Limb (tissue), 2 donors: Measurements from ENCODE around the gene PRRT1B.
"Not testable (repeated sequence)": the region's sequence is repeated elsewhere in the genome, so short reads cannot be mapped to it uniquely, and the experiment has no call there.

Source experiments
- DNase-seq, 2 donors: peaks; one replicate each; pipeline ENCODE4 v3.0.0-alpha.2; 2016; ENCODE audit errors: extremely low spot score in 2 of 2

Gene PRRT1B

DNA sequence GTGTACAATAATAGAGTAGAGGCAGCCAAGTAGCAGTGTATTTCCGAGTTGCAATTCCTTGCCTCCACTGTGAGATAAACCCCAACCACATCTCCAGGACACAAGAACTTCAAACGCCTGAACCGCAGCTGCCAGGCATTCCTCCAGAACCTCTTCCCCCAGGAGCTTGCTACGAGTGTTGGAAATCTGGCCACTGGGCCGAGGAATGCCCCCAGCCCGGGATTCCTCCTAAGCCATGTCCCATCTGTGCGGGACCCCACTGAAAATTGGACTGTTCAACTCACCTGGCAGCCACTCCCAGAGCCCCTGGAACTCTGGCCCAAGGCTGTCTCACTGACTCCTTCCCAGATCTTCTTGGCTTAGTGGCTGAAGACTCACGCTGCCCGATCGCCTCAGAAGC, 3.9 kb downstream of the PRRT1B start:
- DNase-seq, result not testable (repeated sequence)

DNA sequence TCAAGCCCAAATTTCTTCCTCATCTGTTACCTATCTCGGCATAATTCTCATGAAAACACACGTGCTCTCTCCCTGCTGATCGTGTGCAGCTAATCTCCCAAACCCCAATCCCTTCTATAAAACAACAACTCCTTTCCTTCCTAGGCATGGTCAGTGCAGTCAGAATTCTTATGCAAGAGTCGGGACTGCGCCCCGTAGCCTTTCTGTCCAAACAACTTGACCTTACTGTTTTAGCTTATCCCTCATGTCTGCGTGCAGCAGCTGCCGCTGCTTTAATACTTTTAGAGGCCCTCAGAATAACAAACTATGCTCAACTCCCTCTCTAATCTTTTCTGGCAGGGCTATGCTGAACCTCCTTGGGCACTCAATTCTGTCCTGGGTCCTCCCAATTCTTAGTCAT, 5.1 kb downstream of the PRRT1B start:
- DNase-seq, result not testable (repeated sequence)

DNA sequence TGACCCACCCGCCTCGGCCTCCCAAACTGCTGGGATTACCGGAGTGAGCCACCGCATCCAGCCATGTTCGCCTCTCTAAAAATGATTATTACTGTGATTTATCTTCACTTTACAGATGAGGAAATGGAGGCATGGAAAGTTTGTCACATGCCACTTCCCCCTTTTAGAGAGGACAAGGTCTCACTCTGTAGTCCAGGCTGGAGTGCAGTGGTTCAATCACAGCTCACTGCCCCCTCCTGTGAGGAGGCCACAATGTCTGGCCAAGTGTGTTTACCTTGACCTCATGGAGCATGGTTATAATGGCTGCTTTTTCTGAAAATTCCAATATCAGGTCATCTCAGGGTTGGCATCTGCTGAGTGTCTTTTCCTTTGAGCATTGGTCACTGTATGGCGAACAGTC, 6.7 kb downstream of the PRRT1B start:
- DNase-seq, result no peak

DNA sequence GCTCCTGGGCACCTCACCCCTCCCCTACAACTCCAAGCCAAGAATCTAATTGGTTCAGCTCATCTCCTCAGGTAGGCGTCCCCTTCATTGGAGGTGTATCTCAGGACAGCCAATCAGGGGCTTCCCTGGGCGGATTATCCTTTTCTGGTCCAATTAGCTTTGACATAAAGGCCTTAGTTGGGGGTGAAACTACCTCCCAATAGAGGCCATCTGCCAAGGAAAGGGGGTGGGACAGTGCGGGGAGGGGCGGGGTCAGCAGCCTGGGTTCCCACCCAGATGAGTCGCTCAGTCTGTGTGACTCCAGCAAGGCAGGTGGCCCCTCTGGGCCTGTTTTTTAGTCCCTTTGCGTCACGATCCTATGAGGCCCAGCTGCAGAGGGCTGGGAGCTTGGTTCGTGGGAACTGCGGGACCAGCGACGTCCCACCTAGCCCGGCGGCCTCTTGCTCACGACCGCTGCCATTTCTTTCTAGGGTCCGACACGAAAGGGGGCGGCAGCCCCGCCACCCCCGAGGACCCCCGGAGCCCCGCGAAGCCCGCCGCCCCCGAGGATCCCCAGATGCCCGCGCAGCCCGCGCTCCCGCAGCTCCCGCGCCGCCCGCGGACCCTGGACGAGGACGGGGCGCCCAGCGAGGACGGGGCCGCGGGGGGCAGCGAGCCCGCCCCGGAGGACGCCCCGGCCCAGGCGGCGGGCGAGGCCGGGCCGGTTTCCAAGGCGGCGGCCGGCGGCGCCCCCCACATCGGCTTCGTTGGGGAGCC, 8.9 kb downstream of the PRRT1B start:
- DNase-seq, result no peak

DNA sequence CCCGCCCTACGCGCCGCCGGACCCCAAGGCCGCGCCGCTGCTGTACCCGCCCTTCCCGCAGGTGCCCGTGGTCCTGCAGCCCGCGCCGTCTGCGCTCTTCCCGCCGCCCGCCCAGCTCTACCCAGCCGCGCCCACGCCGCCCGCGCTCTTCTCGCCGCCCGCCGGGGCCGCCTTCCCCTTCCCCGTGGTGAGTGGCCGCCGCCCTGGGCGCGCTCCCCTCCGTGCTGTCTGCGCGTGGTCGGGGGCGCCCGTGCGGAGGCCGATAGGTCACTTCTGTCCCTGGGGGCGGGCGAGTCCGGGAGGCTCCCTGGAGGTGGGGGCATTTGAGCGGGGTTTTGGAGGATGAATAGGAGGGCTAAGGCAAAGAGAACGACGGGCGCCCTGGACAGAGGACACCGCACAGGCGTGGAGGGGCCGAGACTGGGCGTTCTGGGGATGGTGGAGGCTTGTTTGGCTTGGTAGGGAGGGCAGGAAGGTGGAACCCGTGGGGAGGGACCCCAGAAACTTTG, 9.6 kb downstream of the PRRT1B start:
- no peak for DNase-seq

DNA sequence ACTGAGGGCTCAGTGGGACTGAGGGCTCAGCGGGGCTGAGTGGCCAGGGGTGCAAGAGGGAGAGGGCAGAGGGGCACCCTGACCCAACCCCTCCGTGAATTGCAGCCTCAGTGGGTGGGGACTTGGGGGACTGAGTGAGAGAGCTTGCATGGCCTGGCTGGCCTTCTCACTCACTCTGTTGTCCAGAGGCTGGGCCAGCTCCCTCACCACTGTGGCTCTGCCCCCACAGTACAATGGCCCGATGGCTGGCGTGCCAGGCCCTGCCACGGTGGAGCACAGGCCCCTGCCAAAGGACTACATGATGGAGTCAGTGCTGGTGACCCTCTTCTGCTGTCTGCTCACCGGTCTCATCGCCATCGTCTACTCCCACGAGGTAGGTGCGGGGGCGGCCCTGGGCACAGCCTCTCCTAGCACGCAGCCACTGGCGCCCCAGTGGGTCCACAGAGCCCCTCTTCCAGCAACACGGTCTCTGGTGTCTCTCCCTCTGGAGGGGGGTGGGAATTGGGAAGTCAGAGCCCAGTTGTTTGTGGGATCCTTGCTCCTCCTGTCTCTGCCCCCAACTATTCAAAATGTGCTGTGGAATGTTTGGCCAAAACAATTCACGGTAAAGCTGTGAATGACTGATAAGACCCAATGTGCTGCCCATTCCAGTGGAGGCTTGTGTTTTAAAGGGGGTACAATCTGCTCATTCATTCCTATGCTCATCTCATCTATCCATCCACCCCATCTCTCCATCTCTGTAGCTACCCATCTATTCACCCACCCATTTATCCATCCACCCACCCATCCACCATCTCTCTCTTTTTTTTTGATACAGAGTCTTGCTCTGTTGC, 10.7 kb downstream of the PRRT1B start:
- no peak for DNase-seq

DNA sequence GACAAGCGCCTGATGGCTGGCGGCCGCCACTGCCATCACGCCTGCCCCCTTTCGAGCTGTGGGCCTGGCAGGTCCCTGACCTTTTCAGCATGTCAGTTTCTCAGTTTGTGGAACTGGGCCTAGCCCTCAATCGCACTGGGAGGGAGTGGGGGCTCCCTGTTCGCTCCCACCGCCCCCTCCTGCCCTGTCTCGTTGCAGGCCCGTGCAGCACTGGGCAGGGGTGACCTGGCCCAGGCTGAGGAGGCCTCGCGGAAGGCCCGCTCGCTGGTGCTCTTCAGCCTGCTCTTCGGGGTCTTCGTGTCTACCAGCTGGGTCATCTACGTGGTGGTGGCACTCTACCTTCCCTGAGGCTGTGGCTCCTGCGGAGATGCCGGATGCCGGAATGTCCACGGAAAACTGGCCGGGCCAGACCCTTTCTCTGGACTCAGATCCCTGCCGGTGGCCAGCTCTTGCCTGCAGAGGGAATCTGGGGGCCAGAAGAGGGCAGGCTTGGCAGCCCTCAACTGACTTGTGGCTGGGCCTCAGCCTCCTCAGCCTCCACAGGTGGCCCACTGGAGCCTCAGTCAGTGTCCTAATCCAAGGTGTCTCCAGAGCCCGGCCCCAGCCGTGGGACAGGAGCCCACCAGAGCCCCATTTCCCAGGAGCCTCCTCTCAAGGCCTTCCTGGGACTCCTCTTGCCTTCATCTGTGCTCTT, 12.7 kb downstream of the PRRT1B start:
- no peak for DNase-seq

DNA sequence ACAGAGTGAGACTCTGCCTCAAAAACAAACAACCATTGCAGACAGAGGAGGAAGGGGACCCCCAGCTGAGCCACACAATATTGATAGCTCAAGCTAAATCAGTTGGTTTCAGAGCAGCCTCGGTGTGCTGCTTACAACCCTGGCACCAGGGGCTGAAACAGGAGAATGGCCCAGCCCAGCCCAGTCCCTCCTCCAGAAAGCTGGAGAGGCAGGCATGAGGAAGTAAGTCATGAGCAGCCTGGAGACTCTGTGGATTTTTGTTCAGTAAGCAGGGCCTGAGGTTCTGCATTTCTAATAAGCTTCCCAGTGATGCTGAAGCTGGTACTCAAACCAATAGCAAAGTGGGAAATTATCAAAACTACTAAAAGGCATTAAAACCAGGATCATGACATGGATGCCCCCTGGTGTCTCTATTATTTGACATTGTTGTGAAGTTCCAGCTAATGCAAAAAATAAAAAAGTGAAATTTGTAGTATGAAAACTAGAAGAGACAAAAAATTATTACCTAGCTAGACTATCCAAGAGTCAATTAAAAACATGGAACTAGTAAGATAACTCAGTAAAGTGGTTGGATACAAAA, 14.2 kb downstream of the PRRT1B start:
- no peak for DNase-seq

DNA sequence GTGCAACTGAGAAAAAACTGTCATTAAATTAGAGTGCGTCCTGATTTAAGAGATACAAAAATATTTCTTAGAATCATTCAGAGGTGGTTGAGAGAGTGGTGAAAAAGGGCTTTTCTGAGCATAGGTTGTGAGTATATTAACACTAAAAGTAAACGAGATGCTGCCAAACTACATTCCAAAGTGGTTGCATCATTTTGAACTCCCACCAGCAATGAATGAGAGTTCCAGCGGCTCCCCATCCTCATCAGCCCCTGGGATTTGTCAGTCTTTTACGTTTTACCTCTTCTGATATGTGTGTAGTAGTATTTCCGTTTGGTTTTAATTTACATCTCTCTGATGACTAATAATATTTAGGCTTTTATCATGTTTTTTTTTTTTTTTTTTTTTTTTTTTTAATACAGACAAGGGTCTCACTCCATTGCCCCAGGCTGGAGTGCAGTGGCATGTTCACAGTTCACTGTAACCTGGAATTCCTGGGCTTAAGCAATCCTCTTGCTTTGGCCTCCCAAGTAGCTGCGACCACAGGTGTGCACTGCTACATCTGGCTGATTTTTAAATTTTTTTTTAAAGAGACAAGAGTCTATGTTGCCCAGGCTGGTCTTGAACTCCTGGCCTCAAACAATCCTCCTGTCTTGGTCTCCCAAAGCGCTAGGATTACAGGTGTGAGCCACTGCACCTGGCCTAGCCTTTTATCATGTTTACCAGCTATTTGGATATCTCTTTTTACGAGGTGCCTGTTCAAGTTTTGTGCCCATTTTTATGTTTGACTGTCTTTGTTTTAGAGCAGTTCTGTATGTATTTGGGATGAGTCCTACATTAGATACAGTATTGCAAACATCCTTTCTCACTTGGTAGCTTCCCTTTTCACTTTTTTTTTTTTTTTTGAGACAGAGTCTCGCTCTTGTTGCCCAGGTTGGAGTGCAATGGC, 17.0 kb downstream of the PRRT1B start:
- DNase-seq, result no peak

DNA sequence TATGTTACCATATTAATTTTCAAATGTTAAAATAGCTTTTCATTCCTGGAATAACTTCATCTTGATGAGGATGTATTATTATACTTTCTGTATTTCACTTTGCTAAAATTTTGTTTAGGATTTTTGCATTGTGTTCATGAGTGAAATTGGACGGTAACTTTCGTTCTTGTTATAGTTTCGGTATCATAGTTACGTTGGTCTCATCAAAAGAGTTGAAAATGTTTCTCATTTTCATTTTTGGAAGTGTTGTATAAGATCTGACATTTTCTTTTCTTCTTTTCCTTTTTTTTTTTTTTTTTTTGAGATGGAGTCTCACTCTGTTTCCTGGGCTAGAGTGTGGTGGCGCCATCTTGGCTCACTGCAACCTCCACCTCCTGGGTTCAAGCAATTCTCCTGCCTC, 20.0 kb downstream of the PRRT1B start:
- DNase-seq, result no peak

DNA sequence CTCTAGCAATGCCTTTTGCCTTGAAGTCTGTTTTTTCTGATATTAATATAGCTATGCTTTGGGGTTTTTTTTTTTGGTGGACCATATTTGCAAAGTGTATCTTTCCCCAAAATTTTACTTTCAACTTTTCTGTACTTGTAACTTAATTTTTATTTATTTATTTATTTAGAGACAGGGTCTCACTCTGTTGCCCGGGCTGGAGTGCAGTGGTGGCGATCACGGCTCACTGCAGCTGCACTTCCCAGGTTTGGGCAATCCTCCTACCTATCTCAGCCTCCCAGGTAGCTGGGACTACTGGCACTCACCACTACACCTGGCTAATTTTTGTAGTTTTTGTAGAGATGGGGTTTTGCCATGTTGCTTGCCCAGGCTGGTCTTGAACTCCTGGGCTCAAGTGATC, 20.8 kb downstream of the PRRT1B start:
- no peak for DNase-seq

DNA sequence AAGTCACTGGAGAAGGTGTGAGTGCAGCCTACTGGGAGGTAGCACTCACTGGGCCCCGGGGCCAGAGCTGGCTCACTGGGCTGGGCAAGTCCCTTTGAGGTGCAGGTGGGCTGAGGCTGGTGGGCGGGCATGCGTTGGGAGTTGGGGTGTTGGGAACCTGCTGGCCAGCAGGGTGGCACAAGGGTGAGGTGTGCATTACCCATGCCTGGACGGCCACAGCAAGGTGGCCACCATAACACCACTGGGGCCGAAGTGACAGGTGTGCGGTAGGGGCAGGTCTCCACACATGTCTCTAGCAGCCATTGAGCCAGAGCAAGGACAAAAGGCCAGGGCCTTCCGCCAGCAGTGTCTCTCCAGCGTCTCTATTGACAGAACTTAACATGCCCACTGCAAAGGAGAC, 22.6 kb downstream of the PRRT1B start:
- no peak for DNase-seq

DNA sequence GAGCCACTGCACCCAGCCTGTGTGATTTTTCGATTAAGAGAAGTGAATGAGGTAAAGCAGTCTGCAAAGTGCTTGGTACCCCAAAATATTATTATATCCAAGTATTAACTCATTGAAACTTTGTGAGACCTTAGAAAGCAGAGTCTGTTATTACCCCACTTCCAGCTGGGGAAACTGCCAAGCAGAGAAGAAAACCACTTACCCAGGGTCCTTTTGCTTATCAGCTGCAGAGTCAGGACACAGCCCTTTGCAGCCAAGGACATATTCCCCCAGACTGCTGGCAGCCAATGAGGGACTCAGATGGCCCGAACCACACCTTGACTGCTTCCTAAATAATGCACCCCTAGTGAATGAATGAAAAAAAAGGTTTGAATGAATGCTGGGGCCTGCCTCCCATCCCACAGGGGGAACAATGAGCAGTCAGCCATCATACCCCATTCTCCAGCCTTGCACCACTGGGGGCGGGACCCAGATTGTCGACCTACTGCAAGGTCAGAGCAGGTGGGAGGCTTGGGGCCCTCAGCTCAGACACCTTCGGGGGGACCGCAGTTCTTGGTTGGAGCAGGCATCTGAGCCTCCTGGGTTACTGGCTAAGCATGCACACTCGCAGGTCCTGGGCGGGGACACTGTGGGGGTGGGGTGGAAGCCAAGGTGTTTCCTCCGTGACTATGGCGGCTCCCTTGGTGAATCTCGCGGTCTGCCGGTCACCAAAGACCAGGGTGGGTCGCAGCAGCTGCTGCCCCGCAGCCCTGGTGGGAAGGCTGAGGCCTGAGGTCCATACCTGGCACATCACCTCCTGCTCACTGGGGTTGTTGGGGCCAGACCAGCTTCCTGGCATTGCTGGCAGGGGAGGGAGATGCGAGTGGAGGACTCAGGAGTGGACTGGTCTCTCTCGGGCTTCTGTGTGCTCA, 29.7 kb downstream of the PRRT1B start:
- peak in 1 of 2 donors; percentile 21 for DNase-seq

DNA sequence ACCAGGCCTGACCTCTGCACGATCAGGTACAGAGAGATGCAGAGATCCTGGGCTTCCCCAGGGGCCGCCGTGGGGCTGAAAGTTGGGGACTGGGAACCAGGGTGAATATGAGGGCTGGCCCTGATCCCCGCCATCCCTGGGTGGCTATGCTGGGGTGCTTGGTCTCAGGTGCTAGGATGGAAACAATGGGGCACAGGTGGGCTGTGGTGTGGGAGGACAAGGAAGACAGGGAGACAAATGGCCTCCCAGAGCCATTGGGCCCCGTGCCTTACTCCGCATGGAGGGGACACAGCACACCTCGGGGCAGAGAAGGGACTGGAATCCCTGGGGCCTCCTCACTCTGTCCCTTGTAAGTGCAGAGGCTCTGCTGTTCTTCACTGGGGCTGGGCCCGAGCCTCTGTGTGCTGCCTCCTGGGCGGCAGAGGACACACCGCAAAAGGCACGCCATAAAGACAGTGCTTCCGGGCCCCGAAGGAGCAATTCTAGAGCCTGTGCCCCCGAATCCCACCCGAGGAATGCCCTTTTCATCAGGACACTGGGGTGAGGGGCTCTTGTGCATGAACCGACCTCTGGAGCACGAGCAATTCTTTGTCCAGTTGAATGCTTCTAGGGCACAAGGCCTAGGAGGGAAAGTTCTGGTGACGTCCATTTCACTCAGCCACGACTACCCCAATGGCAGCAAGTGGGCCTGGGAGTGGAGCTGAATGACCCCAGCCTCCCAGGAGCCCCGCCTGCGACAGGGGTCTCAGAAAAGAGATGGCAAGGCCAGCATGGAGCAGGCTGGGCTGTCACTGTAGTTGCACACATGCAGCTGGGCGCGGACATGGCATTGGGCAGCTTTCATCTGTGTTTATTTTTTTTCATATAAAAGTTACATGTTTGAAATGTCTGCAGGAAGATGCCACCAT, 30.9 kb downstream of the PRRT1B start:
- DNase-seq, result peak in 1 of 2 donors; percentile 23

DNA sequence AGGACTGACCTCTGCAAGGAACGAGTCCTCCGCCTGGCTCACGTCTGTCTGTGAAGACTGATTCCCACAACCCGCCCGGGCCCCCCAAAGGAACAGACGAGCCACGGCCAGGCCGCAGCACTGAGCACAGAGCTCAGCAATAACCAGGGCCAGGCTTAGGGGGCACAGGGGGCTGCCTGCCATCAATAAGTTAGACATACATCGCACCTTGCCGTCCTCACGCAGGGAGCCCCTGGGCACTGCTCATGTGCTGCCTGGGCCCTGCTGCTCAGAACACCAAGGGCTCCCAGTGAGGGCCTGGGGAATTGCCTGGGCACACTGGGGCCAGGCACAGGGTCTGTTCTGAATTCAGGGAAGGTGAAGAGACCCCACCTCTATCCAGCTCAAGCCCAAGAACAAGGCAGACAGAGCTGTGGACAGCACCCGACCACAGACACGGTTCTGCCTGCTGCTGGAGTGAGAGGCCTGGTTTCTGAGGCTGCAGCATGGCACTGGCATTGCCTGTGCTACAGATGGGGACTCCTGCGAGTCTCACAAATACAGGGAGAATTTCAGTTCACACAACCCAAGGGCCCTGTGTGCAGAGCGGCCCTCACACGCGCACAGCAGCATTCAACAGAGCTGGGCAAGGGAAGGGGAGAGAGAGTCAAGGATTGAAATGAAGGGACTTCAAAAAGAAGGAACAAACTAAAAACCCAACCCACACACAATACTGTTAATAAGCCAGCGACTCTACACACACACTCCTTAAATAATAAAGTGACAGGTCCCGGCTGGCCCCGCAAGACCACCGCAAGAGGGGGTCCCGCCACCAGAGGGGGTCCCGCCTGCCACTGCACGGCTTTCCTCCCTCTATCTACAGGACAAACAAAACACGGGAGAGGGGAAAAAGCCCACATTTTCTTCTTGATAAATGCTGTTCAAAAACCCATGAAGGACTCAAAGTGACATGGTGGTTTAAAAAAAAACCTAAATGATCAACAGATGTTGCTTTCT, 32.0 kb downstream of the PRRT1B start:
- DNase-seq, result no peak

DNA sequence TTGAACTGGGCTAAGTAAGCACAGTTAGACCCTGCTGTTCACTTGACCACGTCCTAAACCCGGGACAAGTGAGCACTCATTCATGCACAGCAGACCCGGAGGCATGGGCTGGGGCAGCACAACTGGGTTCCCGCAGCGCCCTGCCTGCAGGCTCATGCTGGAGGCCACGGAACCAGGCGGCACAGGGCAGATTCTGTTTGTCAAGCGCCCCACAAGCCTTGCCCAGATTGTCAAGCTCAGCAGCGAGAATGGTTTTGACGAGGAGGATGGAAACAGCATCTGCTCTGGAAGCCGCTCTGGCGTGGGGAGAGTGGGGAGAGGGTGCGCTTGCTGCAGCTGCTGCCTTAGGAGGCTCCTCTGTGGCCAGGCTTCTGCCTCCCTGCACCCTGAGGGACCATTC, 32.7 kb downstream of the PRRT1B start:
- DNase-seq, result no peak
